ENCODE data around the gene HOXC10. TPM values are rescaled to one million over a fixed set of nuclear protein-coding genes. Genes with fewer than 3 reads are reported as not detected.

HOXC10 gene
- polyA plus RNA-seq, 1 donor (not counting 4 experiments of a cell fraction or from before 2014, with no cell fraction given) = 14.1 TPM

DNA sequence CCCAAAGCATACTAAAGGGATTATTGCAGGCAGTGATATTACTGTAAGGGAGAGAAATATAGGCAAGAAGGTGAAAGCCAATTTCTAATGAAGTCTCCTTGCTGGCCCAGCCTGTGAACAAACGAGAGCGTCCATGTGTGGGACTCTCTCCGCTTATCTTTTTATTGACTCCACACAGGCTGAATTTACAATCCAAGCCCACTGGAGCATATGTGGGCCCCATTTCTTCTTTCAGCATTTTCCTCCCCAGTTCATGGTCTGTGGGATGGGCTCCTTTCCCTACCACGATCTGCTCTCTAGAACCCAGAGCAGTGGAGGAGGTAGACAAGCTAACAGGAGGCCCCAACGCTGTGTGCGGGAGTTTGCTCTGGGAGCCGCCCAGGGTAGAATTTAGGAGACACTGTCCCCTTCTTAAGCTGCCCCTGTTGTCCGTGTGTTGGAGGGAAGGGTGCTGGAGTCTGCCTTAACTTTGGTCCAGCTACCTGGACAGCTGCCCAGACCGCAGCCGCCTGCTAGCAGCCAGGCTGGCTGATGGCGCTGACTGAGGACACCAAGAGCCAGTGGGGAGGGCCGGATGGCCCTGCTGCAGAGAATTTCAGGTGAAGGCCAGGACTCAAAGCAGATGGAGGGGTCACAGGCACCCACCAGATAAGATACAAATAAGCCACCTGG is 15.2 kb upstream of the HOXC10 start:
- TF ChIP-seq, protein P1, sequence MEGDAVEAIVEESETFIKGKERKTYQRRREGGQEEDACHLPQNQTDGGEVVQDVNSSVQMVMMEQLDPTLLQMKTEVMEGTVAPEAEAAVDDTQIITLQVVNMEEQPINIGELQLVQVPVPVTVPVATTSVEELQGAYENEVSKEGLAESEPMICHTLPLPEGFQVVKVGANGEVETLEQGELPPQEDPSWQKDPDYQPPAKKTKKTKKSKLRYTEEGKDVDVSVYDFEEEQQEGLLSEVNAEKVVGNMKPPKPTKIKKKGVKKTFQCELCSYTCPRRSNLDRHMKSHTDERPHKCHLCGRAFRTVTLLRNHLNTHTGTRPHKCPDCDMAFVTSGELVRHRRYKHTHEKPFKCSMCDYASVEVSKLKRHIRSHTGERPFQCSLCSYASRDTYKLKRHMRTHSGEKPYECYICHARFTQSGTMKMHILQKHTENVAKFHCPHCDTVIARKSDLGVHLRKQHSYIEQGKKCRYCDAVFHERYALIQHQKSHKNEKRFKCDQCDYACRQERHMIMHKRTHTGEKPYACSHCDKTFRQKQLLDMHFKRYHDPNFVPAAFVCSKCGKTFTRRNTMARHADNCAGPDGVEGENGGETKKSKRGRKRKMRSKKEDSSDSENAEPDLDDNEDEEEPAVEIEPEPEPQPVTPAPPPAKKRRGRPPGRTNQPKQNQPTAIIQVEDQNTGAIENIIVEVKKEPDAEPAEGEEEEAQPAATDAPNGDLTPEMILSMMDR (optimal IDR thresholded peaks at IDR 0.05 in 1 of 3, IDR thresholded peaks at IDR 0.05 in 1 of 3, conservative IDR thresholded peaks at IDR 0.05 in 1 of 3; ENCODE audit: extremely low read depth in 1 of 3, insufficient read depth in 2 of 3, low read length in 3 of 3) = no peak
- no peak for TF ChIP-seq EZH2 (IDR thresholded peaks at IDR 0.05; ENCODE audit: low read length)

DNA sequence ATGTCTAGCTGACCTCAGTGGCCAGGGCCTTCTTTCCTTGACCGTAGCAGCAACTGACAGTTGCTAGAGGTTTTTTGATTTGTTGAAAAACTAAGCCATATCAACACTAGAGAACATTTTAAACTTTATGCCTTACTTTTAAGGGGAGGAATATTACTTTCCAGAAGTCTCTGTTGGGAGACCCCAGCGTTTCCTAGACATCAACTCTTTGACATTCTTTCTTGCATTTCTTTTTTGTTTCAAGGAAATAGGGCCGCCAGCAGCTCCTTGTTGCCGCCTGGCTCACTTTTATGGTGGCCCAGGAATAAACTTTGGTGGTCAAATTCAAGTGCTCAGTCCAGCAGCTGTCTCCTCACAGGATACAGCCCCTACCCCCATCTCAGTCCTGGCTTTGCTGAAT is 14.5 kb upstream of the HOXC10 start:
- Histone ChIP-seq H3K9me1 (ENCODE audit: control insufficient read depth, extremely low read depth, insufficient read depth, low read length) (no peaks in the 10 kb centered on the region), H3K4me3 (ENCODE audit: control insufficient read depth in 2 of 3, extremely low read depth in 1 of 3, insufficient read depth in 2 of 3, low read depth in 1 of 3, low read length in 3 of 3) (no peak overlapping the region), H3K27ac (ENCODE audit: control insufficient read depth, insufficient read depth, low read length) (no peak overlapping the region), H4K20me1 (ENCODE audit: control insufficient read depth, extremely low read depth, insufficient read depth, low read length) (no peaks in the 10 kb centered on the region), H3K36me3 (ENCODE audit: control insufficient read depth in 2 of 2, extremely low read depth in 1 of 2, insufficient read depth in 2 of 2, low read length in 2 of 2) (no peaks in the 10 kb centered on the region), H3K9ac (ENCODE audit: control insufficient read depth, extremely low read depth, insufficient read depth, low read length) (no peak overlapping the region), H3K4me1 (ENCODE audit: control insufficient read depth, extremely low read depth, insufficient read depth, low read length) (peaks cover 14% of the 10 kb centered on the region), H3K4me2 (ENCODE audit: control insufficient read depth, extremely low read depth, insufficient read depth, low read depth, low read length) (no peak overlapping the region), H3K9me3 (ENCODE audit: control insufficient read depth, low read depth, low read length) (no peaks in the 10 kb centered on the region), H3K79me2 (ENCODE audit: control insufficient read depth, insufficient read depth, low read length) (peaks cover 16% of the 10 kb centered on the region), H3K27me3 (ENCODE audit: control insufficient read depth, extremely low read depth, insufficient read depth, low read length) (peaks cover 5% of the 10 kb centered on the region), H2AFZ (ENCODE audit: control insufficient read depth, low read length) (no peak overlapping the region)
- FAIRE-seq (no peak), DNase-seq (ENCODE audit: low read depth, low spot score) (no peak)
- dilution Hi-C loops (cut with MboI; ENCODE audit: extremely low pct_ligation_motif_present, low sequenced_read_pairs) = no loop called here
- TF ChIP-seq EZH2 (IDR thresholded peaks at IDR 0.05; ENCODE audit: low read length) = no peak

More for the DNA sequence above, 15.2 kb upstream of the HOXC10 start:
- Histone ChIP-seq H3K79me2 (ENCODE audit: control insufficient read depth, insufficient read depth, low read length) (peaks cover 15% of the 10 kb centered on the region), H3K4me2 (ENCODE audit: control insufficient read depth, extremely low read depth, insufficient read depth, low read depth, low read length) (no peak overlapping the region), H3K4me1 (ENCODE audit: control insufficient read depth, extremely low read depth, insufficient read depth, low read length) (peaks cover 14% of the 10 kb centered on the region), H3K9me1 (ENCODE audit: control insufficient read depth, extremely low read depth, insufficient read depth, low read length) (no peaks in the 10 kb centered on the region), H3K27me3 (ENCODE audit: control insufficient read depth, extremely low read depth, insufficient read depth, low read length) (peaks cover 5% of the 10 kb centered on the region), H3K36me3 (ENCODE audit: control insufficient read depth in 2 of 2, extremely low read depth in 1 of 2, insufficient read depth in 2 of 2, low read length in 2 of 2) (peaks cover 0 to 2% of the 10 kb centered on the region in 2 experiments), H3K4me3 (ENCODE audit: control insufficient read depth in 2 of 3, extremely low read depth in 1 of 3, insufficient read depth in 2 of 3, low read depth in 1 of 3, low read length in 3 of 3) (no peak overlapping the region), H2AFZ (ENCODE audit: control insufficient read depth, low read length) (no peak overlapping the region), H3K27ac (ENCODE audit: control insufficient read depth, insufficient read depth, low read length) (no peak overlapping the region), H3K9ac (ENCODE audit: control insufficient read depth, extremely low read depth, insufficient read depth, low read length) (no peak overlapping the region), H3K9me3 (ENCODE audit: control insufficient read depth, low read depth, low read length) (no peaks in the 10 kb centered on the region), H4K20me1 (ENCODE audit: control insufficient read depth, extremely low read depth, insufficient read depth, low read length) (no peaks in the 10 kb centered on the region)
- dilution Hi-C loops (cut with MboI; ENCODE audit: extremely low pct_ligation_motif_present, low sequenced_read_pairs) = no loop called here
- no peak for FAIRE-seq
- no peak for DNase-seq (ENCODE audit: low read depth, low spot score)

DNA sequence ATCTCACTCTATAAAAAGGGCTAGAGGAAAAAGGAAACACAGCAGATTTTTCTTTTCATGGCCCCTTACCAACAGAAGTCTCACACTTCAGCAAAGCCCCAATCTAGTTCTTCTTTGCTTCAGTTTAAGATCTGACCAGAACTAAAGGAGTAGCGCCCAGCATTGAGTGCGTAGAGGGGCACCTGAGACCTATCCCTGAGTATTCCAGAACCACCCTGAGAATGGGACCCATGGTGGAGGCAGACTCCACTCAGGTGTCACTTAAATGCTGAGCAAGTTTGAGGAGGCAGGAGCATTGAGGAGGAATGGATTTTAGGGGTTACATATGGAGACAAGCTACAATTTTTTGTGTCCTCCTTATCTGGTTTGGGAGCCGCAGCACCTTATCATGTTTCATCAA is 13.8 kb upstream of the HOXC10 start:
- FAIRE-seq = no peak
- dilution Hi-C loops (cut with MboI; ENCODE audit: extremely low pct_ligation_motif_present, low sequenced_read_pairs) = no loop called here

More for the DNA sequence above, 13.8 kb upstream of the HOXC10 start:
- H3K9ac ChIP-seq (ENCODE audit: control insufficient read depth, extremely low read depth, insufficient read depth, low read length) = no peak overlapping the region
- no peak overlapping the region for H3K4me2 ChIP-seq (ENCODE audit: control insufficient read depth, extremely low read depth, insufficient read depth, low read depth, low read length)
- TF ChIP-seq EZH2 (IDR thresholded peaks at IDR 0.05; ENCODE audit: low read length) = no peak
- TF ChIP-seq, protein P1 (optimal IDR thresholded peaks at IDR 0.05 in 1 of 3, IDR thresholded peaks at IDR 0.05 in 1 of 3, conservative IDR thresholded peaks at IDR 0.05 in 1 of 3; ENCODE audit: extremely low read depth in 1 of 3, insufficient read depth in 2 of 3, low read length in 3 of 3) = no peak
- peaks cover 20% of the 10 kb centered on the region for H3K79me2 ChIP-seq (ENCODE audit: control insufficient read depth, insufficient read depth, low read length)
- H3K9me3 ChIP-seq (ENCODE audit: control insufficient read depth, low read depth, low read length) = no peaks in the 10 kb centered on the region
- H3K4me1 ChIP-seq (ENCODE audit: control insufficient read depth, extremely low read depth, insufficient read depth, low read length) = peaks cover 19% of the 10 kb centered on the region
- no peak overlapping the region for H3K27ac ChIP-seq (ENCODE audit: control insufficient read depth, insufficient read depth, low read length)
- H3K9me1 ChIP-seq (ENCODE audit: control insufficient read depth, extremely low read depth, insufficient read depth, low read length) = no peaks in the 10 kb centered on the region
- no peak for DNase-seq (ENCODE audit: low read depth, low spot score)
- H2AFZ ChIP-seq (ENCODE audit: control insufficient read depth, low read length) = no peak overlapping the region
- H3K27me3 ChIP-seq (ENCODE audit: control insufficient read depth, extremely low read depth, insufficient read depth, low read length) = peaks cover 5% of the 10 kb centered on the region
- no peaks in the 10 kb centered on the region for H3K36me3 ChIP-seq (ENCODE audit: control insufficient read depth in 2 of 2, extremely low read depth in 1 of 2, insufficient read depth in 2 of 2, low read length in 2 of 2)
- no peaks in the 10 kb centered on the region for H4K20me1 ChIP-seq (ENCODE audit: control insufficient read depth, extremely low read depth, insufficient read depth, low read length)
- H3K4me3 ChIP-seq (ENCODE audit: control insufficient read depth in 2 of 3, extremely low read depth in 1 of 3, insufficient read depth in 2 of 3, low read depth in 1 of 3, low read length in 3 of 3) = no peak overlapping the region

Measured in keratinocyte (primary cell).